ENCODE results near the gene SNX4. TPM values are rescaled to one million over a fixed set of nuclear protein-coding genes. Genes with fewer than 3 reads are reported as not detected.
"Not testable (repeated sequence)": the region's sequence is repeated elsewhere in the genome, so short reads cannot be mapped to it uniquely, and the experiment has no call there.

The SNX4 gene
- total RNA-seq, 1 experiment from 2014 or later = 38.0 TPM

DNA sequence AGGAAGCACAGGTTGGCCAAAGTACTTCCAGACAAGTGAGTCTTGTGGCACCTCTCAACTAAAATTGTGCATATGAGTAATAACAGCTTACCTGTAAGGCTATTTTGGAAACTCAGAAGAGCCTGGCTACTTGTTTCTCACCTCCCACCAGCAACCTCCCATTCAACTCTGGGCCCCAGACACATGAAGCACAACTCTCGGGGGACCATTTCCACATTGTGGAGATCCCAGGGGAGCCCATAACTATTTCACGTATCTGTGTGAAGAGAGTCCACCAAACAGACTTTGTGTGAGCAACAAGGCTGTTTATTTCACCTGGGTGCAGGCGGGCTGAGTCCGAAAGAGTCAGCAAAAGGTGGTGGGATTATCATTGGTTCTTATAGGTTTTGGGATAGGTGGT, 5.2 kb upstream of the SNX4 start:
- Mint-ChIP-seq H3K27me3 (ENCODE audit: unreplicated experiment) (no peaks in the 10 kb centered on the region), H3K4me3 (ENCODE audit: low read depth, unreplicated experiment) (no peak overlapping the region), H3K36me3 (ENCODE audit: insufficient read depth, unreplicated experiment) (peaks cover 5% of the 10 kb centered on the region), H3K4me1 (ENCODE audit: low read depth, unreplicated experiment) (no peaks in the 10 kb centered on the region), H3K9me3 (ENCODE audit: low read depth, unreplicated experiment) (no peaks in the 10 kb centered on the region), H3K27ac (ENCODE audit: unreplicated experiment) (no peak overlapping the region)
- CTCF ChIA-PET = no interaction called here
- DNase-seq = no peak
- TF ChIP-seq, protein P1, sequence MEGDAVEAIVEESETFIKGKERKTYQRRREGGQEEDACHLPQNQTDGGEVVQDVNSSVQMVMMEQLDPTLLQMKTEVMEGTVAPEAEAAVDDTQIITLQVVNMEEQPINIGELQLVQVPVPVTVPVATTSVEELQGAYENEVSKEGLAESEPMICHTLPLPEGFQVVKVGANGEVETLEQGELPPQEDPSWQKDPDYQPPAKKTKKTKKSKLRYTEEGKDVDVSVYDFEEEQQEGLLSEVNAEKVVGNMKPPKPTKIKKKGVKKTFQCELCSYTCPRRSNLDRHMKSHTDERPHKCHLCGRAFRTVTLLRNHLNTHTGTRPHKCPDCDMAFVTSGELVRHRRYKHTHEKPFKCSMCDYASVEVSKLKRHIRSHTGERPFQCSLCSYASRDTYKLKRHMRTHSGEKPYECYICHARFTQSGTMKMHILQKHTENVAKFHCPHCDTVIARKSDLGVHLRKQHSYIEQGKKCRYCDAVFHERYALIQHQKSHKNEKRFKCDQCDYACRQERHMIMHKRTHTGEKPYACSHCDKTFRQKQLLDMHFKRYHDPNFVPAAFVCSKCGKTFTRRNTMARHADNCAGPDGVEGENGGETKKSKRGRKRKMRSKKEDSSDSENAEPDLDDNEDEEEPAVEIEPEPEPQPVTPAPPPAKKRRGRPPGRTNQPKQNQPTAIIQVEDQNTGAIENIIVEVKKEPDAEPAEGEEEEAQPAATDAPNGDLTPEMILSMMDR (IDR thresholded peaks at IDR 0.05; ENCODE audit: unreplicated experiment) = no peak
- intact Hi-C loops (cut with micrococcal nuclease; ENCODE audit: unreplicated experiment) = no loop called here
- no TSS peak for BruUV-seq (replicated peaks)

DNA sequence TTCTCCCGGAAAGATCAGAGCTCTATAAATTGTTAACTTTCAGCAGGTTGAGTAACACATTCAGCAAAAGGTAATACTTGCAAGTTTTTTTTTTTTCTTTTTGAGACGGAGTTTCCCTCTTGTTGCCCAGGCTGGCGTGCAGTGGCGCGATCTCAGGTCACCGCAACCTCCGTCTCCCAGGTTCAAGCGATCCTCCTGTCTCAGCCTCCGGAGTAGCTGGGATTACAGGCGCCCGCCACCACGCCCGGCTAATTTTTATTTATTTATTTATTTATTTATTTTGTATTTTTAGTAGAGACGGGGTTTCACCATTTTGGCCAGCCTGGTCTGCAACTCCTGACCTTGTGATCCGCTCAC, 539 bp upstream of the SNX4 start:
- intact Hi-C loops (cut with micrococcal nuclease; ENCODE audit: unreplicated experiment) = not testable (repeated sequence)

DNA sequence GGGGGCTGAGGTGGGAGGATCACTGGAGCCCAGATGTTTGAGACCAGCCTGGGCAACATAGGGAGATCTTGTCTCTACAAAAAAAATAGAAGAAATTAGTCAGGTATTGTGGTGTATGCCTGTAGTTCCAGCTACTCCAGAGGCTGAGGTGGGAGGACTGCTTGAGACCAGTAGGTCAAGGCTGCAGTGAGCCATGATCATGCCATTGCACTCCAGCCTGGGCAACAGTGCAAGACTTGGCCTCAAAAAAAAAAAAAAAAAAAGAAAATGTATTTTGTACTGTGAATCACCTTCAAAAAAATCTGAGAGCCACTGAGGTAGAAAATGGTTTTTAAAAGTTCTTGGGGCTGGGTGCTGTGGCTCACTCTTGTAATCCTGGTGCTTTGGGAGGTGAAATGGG, 4.6 kb downstream of the SNX4 start:
- CTCF ChIA-PET = interaction anchor here (0.6 to 1.1 kb wide), 3 partner anchors 11 to 365 kb away, joined by 3 to 4 read pairs (median 3); no protein-coding TSS in a partner anchor

More for the DNA sequence above, 539 bp upstream of the SNX4 start:
- not testable (repeated sequence) for H3K4me1 Mint-ChIP-seq (ENCODE audit: low read depth, unreplicated experiment); DNase-seq; H3K27me3 Mint-ChIP-seq (ENCODE audit: unreplicated experiment); H3K9me3 Mint-ChIP-seq (ENCODE audit: low read depth, unreplicated experiment)
- Mint-ChIP-seq H3K27ac (ENCODE audit: unreplicated experiment) (peak overlapping the region; percentile 60), H3K4me3 (ENCODE audit: low read depth, unreplicated experiment) (peak overlapping the region; percentile 96), H3K36me3 (ENCODE audit: insufficient read depth, unreplicated experiment) (peaks cover 26% of the 10 kb centered on the region)
- TSS peak; percentile 93 for BruUV-seq (replicated peaks)
- CTCF ChIA-PET = interaction anchor here (0.7 to 1.5 kb wide), 2 partner anchors 9 to 195 kb away, joined by 3 read pairs; no protein-coding TSS in a partner anchor

DNA sequence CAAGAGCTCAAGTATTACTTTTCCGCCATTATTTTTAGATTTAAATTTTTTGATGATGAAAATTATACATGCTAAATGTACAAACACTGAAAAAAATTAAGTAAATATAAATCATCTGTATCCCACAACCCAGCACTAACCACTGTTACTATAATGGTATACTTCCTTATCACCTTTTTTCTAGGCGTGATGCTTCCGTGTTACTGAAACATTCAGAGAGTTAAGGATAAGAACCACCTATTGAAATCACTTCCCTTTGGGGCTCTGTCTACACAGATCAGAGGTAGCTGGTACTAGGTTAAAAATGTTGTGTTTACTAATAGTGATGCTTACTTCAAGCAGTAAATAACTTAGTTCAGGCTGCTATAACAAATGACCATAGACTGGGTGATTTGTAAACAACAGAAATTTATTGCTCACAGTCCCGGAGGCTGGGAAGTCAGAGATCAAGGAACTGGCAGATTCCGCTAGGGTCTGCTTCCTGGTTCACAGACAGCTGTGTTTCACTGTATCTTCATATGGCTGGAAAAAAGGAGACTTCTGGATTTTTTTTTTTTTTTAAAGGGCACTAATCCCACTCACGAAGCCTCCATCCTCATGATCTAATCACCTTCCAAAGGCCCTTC, 6.4 kb downstream of the SNX4 start:
- no TSS peak for BruUV-seq (replicated peaks)
- Mint-ChIP-seq H3K9me3 (ENCODE audit: low read depth, unreplicated experiment) (no peaks in the 10 kb centered on the region), H3K36me3 (ENCODE audit: insufficient read depth, unreplicated experiment) (peaks cover 23% of the 10 kb centered on the region), H3K4me3 (ENCODE audit: low read depth, unreplicated experiment) (no peak overlapping the region), H3K27me3 (ENCODE audit: unreplicated experiment) (no peaks in the 10 kb centered on the region), H3K4me1 (ENCODE audit: low read depth, unreplicated experiment) (peaks cover 16% of the 10 kb centered on the region), H3K27ac (ENCODE audit: unreplicated experiment) (no peak overlapping the region)
- CTCF ChIA-PET = interaction anchor here (0.7 kb wide), 1 partner anchor 569 kb away, joined by 6 read pairs; no protein-coding TSS in a partner anchor
- TF ChIP-seq, protein P1 (IDR thresholded peaks at IDR 0.05; ENCODE audit: unreplicated experiment) = no peak
- intact Hi-C loops (cut with micrococcal nuclease; ENCODE audit: unreplicated experiment) = no loop called here
- DNase-seq = no peak

More for the DNA sequence above, 4.6 kb downstream of the SNX4 start:
- DNase-seq = no peak
- H3K9me3 Mint-ChIP-seq (ENCODE audit: low read depth, unreplicated experiment) = no peaks in the 10 kb centered on the region
- peaks cover 28% of the 10 kb centered on the region for H3K36me3 Mint-ChIP-seq (ENCODE audit: insufficient read depth, unreplicated experiment)
- H3K27me3 Mint-ChIP-seq (ENCODE audit: unreplicated experiment) = no peaks in the 10 kb centered on the region
- TF ChIP-seq, protein P1 (IDR thresholded peaks at IDR 0.05; ENCODE audit: unreplicated experiment) = no peak
- BruUV-seq (replicated peaks) = no TSS peak
- H3K4me3 Mint-ChIP-seq (ENCODE audit: low read depth, unreplicated experiment) = no peak overlapping the region
- H3K27ac Mint-ChIP-seq (ENCODE audit: unreplicated experiment) = no peak overlapping the region
- intact Hi-C loops (cut with micrococcal nuclease; ENCODE audit: unreplicated experiment) = no loop called here
- H3K4me1 Mint-ChIP-seq (ENCODE audit: low read depth, unreplicated experiment) = peaks cover 23% of the 10 kb centered on the region

Measured in Calu3 (cell line).